GM23248 (cell line): ENCODE results near the gene FA2H.

ENCODE experiments used
- EZH2 ChIP-seq: fragments of 200-600 bp; sonication (generic); IDR thresholded peaks from 2 replicates; pipeline ENCODE4 v1.6.1; 2018; ENCODE audit warnings: antibody characterized with exemption, mild to moderate bottlenecking; ENCODE audit not compliant: insufficient read depth, poor library complexity, severe bottlenecking
- EZH2phosphoT487 ChIP-seq: fragments of 200-600 bp; sonication (generic); IDR thresholded peaks from 2 replicates; pipeline ENCODE4 v1.6.1; 2018; ENCODE audit warnings: antibody characterized with exemption, moderate library complexity, mild to moderate bottlenecking, low read depth; ENCODE audit not compliant: insufficient read depth

DNA sequence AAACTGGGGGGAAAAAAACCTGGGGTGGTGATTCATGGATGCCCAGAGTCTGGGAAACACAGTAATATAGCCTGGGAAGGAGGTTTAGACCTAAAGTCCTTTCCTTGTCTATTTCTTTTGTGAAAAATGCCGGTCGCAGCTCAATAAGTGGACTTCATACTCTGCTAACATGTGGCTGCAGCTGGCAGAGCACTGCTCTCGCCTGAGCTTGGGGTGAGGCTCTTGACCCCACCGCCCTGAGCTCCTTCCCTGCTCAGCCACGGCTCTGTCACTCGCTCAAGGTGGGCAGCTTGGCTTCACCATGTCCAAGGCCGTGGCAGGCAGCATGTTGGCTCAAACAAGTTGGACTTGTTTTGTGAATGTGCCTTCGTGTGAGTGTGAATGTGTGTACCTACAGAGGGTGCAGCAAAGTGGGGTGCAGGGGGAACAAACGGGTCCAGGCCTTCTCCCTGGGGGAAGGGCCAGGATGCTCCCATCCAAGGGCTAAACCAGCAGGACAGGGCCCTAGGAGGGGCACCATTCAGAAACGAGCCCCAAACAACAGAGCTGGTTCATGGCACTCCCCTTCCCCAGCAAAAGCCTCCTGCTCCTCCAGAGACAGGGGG, 4.9 kb downstream of the FA2H start:
- TF ChIP-seq EZH2phosphoT487, result no peak
- no peak for TF ChIP-seq EZH2
